Mesenchymal stem cell (in vitro differentiated cells and primary cell): Measurements from ENCODE around the gene SLCO2A1.

Experiments used
- DNase-seq: peaks from one replicate; pipeline ENCODE4 v3.0.0-alpha.2; 2013
- H2AFZ ChIP-seq: one replicate; pipeline ENCODE4 v1.6.1; 2013; ENCODE audit warnings: low read depth, mild to moderate bottlenecking, control low read depth, inconsistent platforms, low read length, moderate library complexity
- H2AK5ac ChIP-seq: 2 replicates; pipeline ENCODE4 v1.6.1; 2013; ENCODE audit warnings: low read length, moderate library complexity, mild to moderate bottlenecking, inconsistent platforms; ENCODE audit not compliant: severe bottlenecking
- H2BK120ac ChIP-seq: one replicate; pipeline ENCODE4 v1.6.1; 2013; ENCODE audit warnings: low read depth, mild to moderate bottlenecking, inconsistent platforms, low read length, moderate library complexity
- H2BK12ac ChIP-seq, 2 experiments: one replicate each; pipeline ENCODE4 v1.6.1; 2013; ENCODE audit warnings: inconsistent platforms in 2 of 2, low read length in 2 of 2, mild to moderate bottlenecking in 2 of 2, moderate library complexity in 2 of 2, control low read depth in 1 of 2
- H2BK15ac ChIP-seq: one replicate; pipeline ENCODE4 v1.6.1; 2013; ENCODE audit warnings: mild to moderate bottlenecking, low read depth, inconsistent platforms; ENCODE audit not compliant: poor library complexity, severe bottlenecking
- H2BK5ac ChIP-seq: 2 replicates; pipeline ENCODE4 v1.6.1; 2013; ENCODE audit warnings: low read depth, mild to moderate bottlenecking, low read length, control low read depth, inconsistent platforms; ENCODE audit not compliant: poor library complexity, severe bottlenecking
- H3K14ac ChIP-seq, 2 experiments: one replicate each; pipeline ENCODE4 v1.6.1; 2013; ENCODE audit warnings: inconsistent platforms in 2 of 2, low read length in 2 of 2, control low read depth in 1 of 2, mild to moderate bottlenecking in 1 of 2, moderate library complexity in 1 of 2
- H3K18ac ChIP-seq, 2 experiments: one replicate each; pipeline ENCODE4 v1.6.1; 2013; ENCODE audit warnings: inconsistent platforms in 2 of 2, low read length in 2 of 2, control low read depth in 1 of 2, low read depth in 1 of 2, mild to moderate bottlenecking in 1 of 2
- H3K23ac ChIP-seq, 2 experiments: one replicate each; pipeline ENCODE4 v1.6.1; 2013; ENCODE audit warnings: inconsistent platforms in 2 of 2, low read length in 2 of 2, mild to moderate bottlenecking in 2 of 2, moderate library complexity in 2 of 2, control low read depth in 1 of 2
- H3K27ac ChIP-seq: 2 replicates; pipeline ENCODE4 v1.5.1; 2013; ENCODE audit warnings: mild to moderate bottlenecking, moderate library complexity, low read length, control low read depth, inconsistent platforms; ENCODE audit not compliant: poor library complexity, severe bottlenecking
- H3K27me3 ChIP-seq, 2 experiments: 2 replicates each; pipeline versions ENCODE4 v1.6.1 to v1.7.0; 2013; ENCODE audit warnings: low read length in 2 of 2, mild to moderate bottlenecking in 2 of 2, moderate library complexity in 2 of 2, control low read depth in 1 of 2, inconsistent platforms in 1 of 2; ENCODE audit not compliant: control insufficient read depth in 1 of 2, insufficient read depth in 1 of 2
- H3K36me3 ChIP-seq, 2 experiments: 2 replicates each; pipeline versions ENCODE4 v1.6.1 to v1.7.0; 2013; ENCODE audit warnings: low read length in 2 of 2, control low read depth in 1 of 2, inconsistent platforms in 1 of 2, low read depth in 1 of 2, mild to moderate bottlenecking in 1 of 2; ENCODE audit not compliant: insufficient read depth in 2 of 2, control insufficient read depth in 1 of 2
- H3K4ac ChIP-seq, 2 experiments: one replicate each; pipeline ENCODE4 v1.6.1; 2013; ENCODE audit warnings: inconsistent platforms in 2 of 2, low read length in 2 of 2, mild to moderate bottlenecking in 2 of 2, moderate library complexity in 2 of 2, control low read depth in 1 of 2, low read depth in 1 of 2
- H3K4me1 ChIP-seq: 2 replicates; pipeline ENCODE4 v1.6.1; 2013; ENCODE audit warnings: low read depth, low read length, control low read depth; ENCODE audit not compliant: control insufficient read depth, insufficient read depth
- H3K4me2 ChIP-seq: 2 replicates; pipeline ENCODE4 v1.6.1; 2013; ENCODE audit warnings: low read length, mild to moderate bottlenecking, inconsistent platforms; ENCODE audit not compliant: poor library complexity, severe bottlenecking
- H3K4me3 ChIP-seq, 2 experiments: 2 replicates each; pipeline versions ENCODE4 v1.5.1 to v1.7.0; 2013; ENCODE audit warnings: low read length in 2 of 2, mild to moderate bottlenecking in 2 of 2, control low read depth in 1 of 2, low read depth in 1 of 2; ENCODE audit not compliant: insufficient read depth in 1 of 2
- H3K79me1 ChIP-seq: replicated peaks from 2 replicates; pipeline ENCODE4 v1.6.1; 2013; ENCODE audit warnings: mild to moderate bottlenecking, control low read depth, low read length, inconsistent platforms; ENCODE audit not compliant: poor library complexity, severe bottlenecking
- H3K9ac ChIP-seq: 2 replicates; pipeline ENCODE4 v1.7.0; 2013; ENCODE audit warnings: mild to moderate bottlenecking, low read length, moderate library complexity
- H3K9me3 ChIP-seq: 2 replicates; pipeline ENCODE4 v1.7.0; 2013; ENCODE audit warnings: mild to moderate bottlenecking, low read length; ENCODE audit not compliant: control insufficient read depth
- H4K8ac ChIP-seq: one replicate; pipeline ENCODE4 v1.6.1; 2013; ENCODE audit warnings: inconsistent platforms, mild to moderate bottlenecking, low read length, moderate library complexity
- H4K91ac ChIP-seq: one replicate; pipeline ENCODE4 v1.6.1; 2013; ENCODE audit warnings: mild to moderate bottlenecking, low read length, inconsistent platforms
- WGBS: methylation state at CpG from one replicate; pipeline ENCODE4 v1.1.7; 2013; ENCODE audit warnings: mixed read lengths; 5-methylcytosine and 5-hydroxymethylcytosine counted together

SLCO2A1 gene

DNA sequence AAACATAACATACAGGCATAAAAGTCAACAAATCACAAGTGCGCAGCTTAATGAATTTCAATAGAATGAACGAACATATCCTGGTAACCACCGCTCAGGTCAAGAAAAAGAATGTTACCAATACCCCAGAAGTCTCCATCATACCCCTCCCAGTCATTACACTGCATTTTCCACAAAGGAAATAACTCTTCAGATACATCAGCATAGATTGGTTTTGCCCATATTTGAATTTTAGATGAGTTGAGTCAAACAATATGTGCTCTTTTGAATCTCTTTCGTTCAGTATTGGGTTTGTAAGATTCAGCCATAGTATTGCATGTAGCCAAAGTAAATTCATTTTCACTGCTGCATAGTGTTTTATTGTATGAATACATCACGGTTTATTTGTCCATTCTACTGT, 127.9 kb downstream of the SLCO2A1 start:
- no peak for DNase-seq
- no peak overlapping the region for H3K27ac ChIP-seq
- no peaks in the 10 kb centered on the region for H3K79me1 ChIP-seq
- no peak overlapping the region for H3K4ac ChIP-seq
- H2AFZ ChIP-seq, result no peak overlapping the region
- H3K4me2 ChIP-seq, result no peak overlapping the region
- H2AK5ac ChIP-seq, result no peak overlapping the region
- H2BK12ac ChIP-seq, result no peak overlapping the region
- H3K18ac ChIP-seq, result no peak overlapping the region
- no peak overlapping the region for H2BK15ac ChIP-seq
- no peak overlapping the region for H2BK120ac ChIP-seq
- H3K4me3 ChIP-seq, result no peak overlapping the region
- H3K27me3 ChIP-seq, result peaks cover 11 to 27% of the 10 kb centered on the region in 2 experiments
- H4K91ac ChIP-seq, result no peak overlapping the region
- H3K36me3 ChIP-seq, result no peaks in the 10 kb centered on the region
- no peak overlapping the region for H4K8ac ChIP-seq
- no peaks in the 10 kb centered on the region for H3K9me3 ChIP-seq
- H3K9ac ChIP-seq, result no peak overlapping the region
- H3K4me1 ChIP-seq, result no peaks in the 10 kb centered on the region
- no peak overlapping the region for H3K23ac ChIP-seq
- H2BK5ac ChIP-seq, result no peak overlapping the region
- 81% methylated on average over 5 of the region's 5 CpGs for WGBS
- no peak overlapping the region for H3K14ac ChIP-seq

- Histone ChIP-seq H2BK120ac (no peak overlapping the region), H3K4me1 (peaks cover 4% of the 10 kb centered on the region), H3K18ac (no peak overlapping the region), H3K23ac (no peak overlapping the region), H3K27ac (no peak overlapping the region), H3K9me3 (no peaks in the 10 kb centered on the region), H3K9ac (no peak overlapping the region), H3K4ac (no peak overlapping the region), H2BK15ac (no peak overlapping the region), H3K36me3 (no peaks in the 10 kb centered on the region), H4K91ac (no peak overlapping the region), H2BK5ac (no peak overlapping the region), H2AK5ac (no peak overlapping the region), H2BK12ac (no peak overlapping the region), H3K79me1 (no peaks in the 10 kb centered on the region), H3K4me3 (no peak overlapping the region), H2AFZ (no peak overlapping the region), H3K4me2 (no peak overlapping the region), H4K8ac (no peak overlapping the region), H3K27me3 (peaks cover 18 to 35% of the 10 kb centered on the region in 2 experiments), H3K14ac (no peak overlapping the region)
- 78% methylated on average over 1 of the region's 1 CpG for WGBS
- DNase-seq, result no peak
These were observed 128.6 kb downstream of the SLCO2A1 start for GRCh38 chr3:133901083-133901482.

DNA sequence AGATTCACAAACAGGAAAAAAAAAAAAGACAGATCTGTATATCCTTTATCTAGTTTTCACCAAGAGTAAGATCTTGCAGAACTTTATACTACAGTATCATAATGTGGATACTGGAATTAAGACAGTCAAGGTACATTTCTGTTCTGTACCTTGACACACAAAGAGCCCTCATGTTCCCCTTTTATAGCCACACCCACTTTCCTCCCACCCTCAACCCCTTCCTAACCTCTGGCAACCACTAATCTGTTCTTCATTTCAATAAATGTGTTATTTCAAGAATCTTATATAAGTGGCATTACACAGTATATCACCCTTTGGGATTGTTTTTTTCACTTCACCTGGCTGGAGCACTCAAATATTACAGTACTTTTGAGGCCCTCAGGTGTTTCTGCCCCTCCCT, 130.4 kb downstream of the SLCO2A1 start:
- peaks cover 27 to 41% of the 10 kb centered on the region in 2 experiments for H3K27me3 ChIP-seq
- no peak overlapping the region for H2AFZ ChIP-seq
- H3K14ac ChIP-seq, result no peak overlapping the region
- no peak overlapping the region for H3K23ac ChIP-seq
- H2BK15ac ChIP-seq, result no peak overlapping the region
- H4K91ac ChIP-seq, result no peak overlapping the region
- no peak overlapping the region for H2BK5ac ChIP-seq
- no peaks in the 10 kb centered on the region for H3K79me1 ChIP-seq
- no peak overlapping the region for H4K8ac ChIP-seq
- H2AK5ac ChIP-seq, result no peak overlapping the region
- H3K4me3 ChIP-seq, result no peak overlapping the region
- no peaks in the 10 kb centered on the region for H3K36me3 ChIP-seq
- H3K27ac ChIP-seq, result no peak overlapping the region
- no peak overlapping the region for H3K18ac ChIP-seq
- H3K9ac ChIP-seq, result no peak overlapping the region
- H3K9me3 ChIP-seq, result no peaks in the 10 kb centered on the region
- H2BK12ac ChIP-seq, result no peak overlapping the region
- H2BK120ac ChIP-seq, result no peak overlapping the region
- peaks cover 18% of the 10 kb centered on the region for H3K4me1 ChIP-seq
- no peak overlapping the region for H3K4ac ChIP-seq
- H3K4me2 ChIP-seq, result no peak overlapping the region
- DNase-seq, result no peak

GRCh38 chr3:133897547-133897946, 132.2 kb downstream of the SLCO2A1 start:
- no peak overlapping the region for H3K23ac ChIP-seq
- no peak overlapping the region for H3K4me3 ChIP-seq
- H3K27me3 ChIP-seq, result peaks cover 44 to 45% of the 10 kb centered on the region in 2 experiments
- no peak overlapping the region for H2BK5ac ChIP-seq
- H3K27ac ChIP-seq, result no peak overlapping the region
- no peak overlapping the region for H4K91ac ChIP-seq
- H3K18ac ChIP-seq, result no peak overlapping the region
- H3K4ac ChIP-seq, result no peak overlapping the region
- no peak overlapping the region for H2BK120ac ChIP-seq
- no peaks in the 10 kb centered on the region for H3K36me3 ChIP-seq
- 84% methylated on average over 6 of the region's 7 CpGs for WGBS
- H3K14ac ChIP-seq, result no peak overlapping the region
- no peak overlapping the region for H2BK15ac ChIP-seq
- no peak overlapping the region for H4K8ac ChIP-seq
- DNase-seq, result no peak
- no peak overlapping the region for H2AFZ ChIP-seq
- no peak overlapping the region for H3K9ac ChIP-seq
- H2BK12ac ChIP-seq, result no peak overlapping the region
- no peak overlapping the region for H2AK5ac ChIP-seq
- no peaks in the 10 kb centered on the region for H3K79me1 ChIP-seq
- H3K9me3 ChIP-seq, result no peaks in the 10 kb centered on the region
- H3K4me1 ChIP-seq, result peaks cover 20% of the 10 kb centered on the region
- no peak overlapping the region for H3K4me2 ChIP-seq
